A549 (cell line): Measurements from ENCODE around the gene CSNK1D.
"Not testable (repeated sequence)": the region's sequence is repeated elsewhere in the genome, so short reads cannot be mapped to it uniquely, and the experiment has no call there.

ENCODE experiments used
- EP300 ChIP-seq, 2 experiments: fragments of >200 bp; sonication (Bioruptor Twin); formaldehyde crosslinking; IDR thresholded peaks; 2 replicates in 1 of 2; 3 replicates in 1 of 2; pipeline ENCODE4 v1.6.1; 2016 to 2017
- HOXA7 ChIP-seq: fragments of 250-450 bp; sonication (Bioruptor Pico); IDR thresholded peaks from 2 replicates; pipeline ENCODE4 v1.5.0; 2020; ENCODE audit warnings: mild to moderate bottlenecking, moderate library complexity
- JUN ChIP-seq, 2 experiments: fragments of >200 bp; sonication (Bioruptor Twin); formaldehyde crosslinking; IDR thresholded peaks; 2 replicates in 1 of 2; 3 replicates in 1 of 2; pipeline ENCODE4 v1.6.1; 2016 to 2017
- SREBF2 ChIP-seq: fragments of 450-650 bp; IDR thresholded peaks from 2 replicates; pipeline ENCODE4 v1.6.1; 2014; ENCODE audit warnings: mild to moderate bottlenecking, moderate library complexity
- TF ChIP-seq, protein P1 (sequence below): fragments of >200 bp; sonication (Bioruptor Twin); formaldehyde crosslinking; IDR thresholded peaks from 3 replicates; pipeline ENCODE4 v1.5.1; 2016
- TF ChIP-seq, protein P2 (sequence below): IDR thresholded peaks from 2 replicates; pipeline ENCODE4 v1.6.1; 2012

DNA sequence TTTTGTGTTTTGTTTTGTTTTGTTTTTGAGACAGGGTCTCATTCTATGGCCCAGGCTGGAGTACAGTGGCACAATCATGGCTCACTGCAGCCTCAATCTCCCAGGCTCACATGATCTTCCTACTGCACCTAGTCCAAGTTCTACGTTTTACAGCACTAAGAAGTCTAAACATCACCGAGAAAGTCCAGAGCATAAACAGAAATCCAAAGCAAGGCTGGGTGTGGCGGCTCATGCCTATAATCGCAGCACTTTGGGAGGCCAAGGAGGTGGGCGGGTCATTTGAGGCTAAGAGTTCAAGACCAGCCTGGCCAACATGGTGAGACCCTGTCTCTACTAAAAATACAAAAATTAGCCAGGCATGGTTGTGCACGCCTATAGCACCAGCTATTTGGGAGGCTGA, 80.5 kb downstream of the CSNK1D start:
- TF ChIP-seq, protein P1, sequence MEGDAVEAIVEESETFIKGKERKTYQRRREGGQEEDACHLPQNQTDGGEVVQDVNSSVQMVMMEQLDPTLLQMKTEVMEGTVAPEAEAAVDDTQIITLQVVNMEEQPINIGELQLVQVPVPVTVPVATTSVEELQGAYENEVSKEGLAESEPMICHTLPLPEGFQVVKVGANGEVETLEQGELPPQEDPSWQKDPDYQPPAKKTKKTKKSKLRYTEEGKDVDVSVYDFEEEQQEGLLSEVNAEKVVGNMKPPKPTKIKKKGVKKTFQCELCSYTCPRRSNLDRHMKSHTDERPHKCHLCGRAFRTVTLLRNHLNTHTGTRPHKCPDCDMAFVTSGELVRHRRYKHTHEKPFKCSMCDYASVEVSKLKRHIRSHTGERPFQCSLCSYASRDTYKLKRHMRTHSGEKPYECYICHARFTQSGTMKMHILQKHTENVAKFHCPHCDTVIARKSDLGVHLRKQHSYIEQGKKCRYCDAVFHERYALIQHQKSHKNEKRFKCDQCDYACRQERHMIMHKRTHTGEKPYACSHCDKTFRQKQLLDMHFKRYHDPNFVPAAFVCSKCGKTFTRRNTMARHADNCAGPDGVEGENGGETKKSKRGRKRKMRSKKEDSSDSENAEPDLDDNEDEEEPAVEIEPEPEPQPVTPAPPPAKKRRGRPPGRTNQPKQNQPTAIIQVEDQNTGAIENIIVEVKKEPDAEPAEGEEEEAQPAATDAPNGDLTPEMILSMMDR: not testable (repeated sequence)
- TF ChIP-seq JUN (IDR thresholded peaks at IDR 0.05); EP300 (IDR thresholded peaks at IDR 0.05); HOXA7 (CRISPR knock-in tag); SREBF2: not testable (repeated sequence)
- TF ChIP-seq, protein P2, sequence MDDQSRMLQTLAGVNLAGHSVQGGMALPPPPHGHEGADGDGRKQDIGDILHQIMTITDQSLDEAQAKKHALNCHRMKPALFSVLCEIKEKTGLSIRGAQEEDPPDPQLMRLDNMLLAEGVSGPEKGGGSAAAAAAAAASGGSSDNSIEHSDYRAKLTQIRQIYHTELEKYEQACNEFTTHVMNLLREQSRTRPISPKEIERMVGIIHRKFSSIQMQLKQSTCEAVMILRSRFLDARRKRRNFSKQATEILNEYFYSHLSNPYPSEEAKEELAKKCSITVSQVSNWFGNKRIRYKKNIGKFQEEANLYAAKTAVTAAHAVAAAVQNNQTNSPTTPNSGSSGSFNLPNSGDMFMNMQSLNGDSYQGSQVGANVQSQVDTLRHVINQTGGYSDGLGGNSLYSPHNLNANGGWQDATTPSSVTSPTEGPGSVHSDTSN: not testable (repeated sequence)
